Breast epithelium (tissue), 3 donors: ENCODE data around the gene KLHL21.

ENCODE experiments used
- POLR2A ChIP-seq: fragments of 450-650 bp; IDR thresholded peaks from one replicate; pipeline ENCODE4 v1.6.1; 2016; ENCODE audit warnings: antibody characterized with exemption, mild to moderate bottlenecking, moderate library complexity
- POLR2AphosphoS5 ChIP-seq, 3 donors: sonication (generic); formaldehyde crosslinking; IDR thresholded peaks; one replicate each; pipeline ENCODE4 v1.6.1; 2017; ENCODE audit warnings: antibody characterized with exemption in 3 of 3
- TF ChIP-seq, protein P1 (sequence below), 3 donors: fragments of 450-650 bp; IDR thresholded peaks; one replicate each; pipeline ENCODE4 v1.5.1; 2016 to 2017; ENCODE audit warnings: antibody characterized with exemption in 3 of 3, mild to moderate bottlenecking in 3 of 3, moderate library complexity in 3 of 3

DNA sequence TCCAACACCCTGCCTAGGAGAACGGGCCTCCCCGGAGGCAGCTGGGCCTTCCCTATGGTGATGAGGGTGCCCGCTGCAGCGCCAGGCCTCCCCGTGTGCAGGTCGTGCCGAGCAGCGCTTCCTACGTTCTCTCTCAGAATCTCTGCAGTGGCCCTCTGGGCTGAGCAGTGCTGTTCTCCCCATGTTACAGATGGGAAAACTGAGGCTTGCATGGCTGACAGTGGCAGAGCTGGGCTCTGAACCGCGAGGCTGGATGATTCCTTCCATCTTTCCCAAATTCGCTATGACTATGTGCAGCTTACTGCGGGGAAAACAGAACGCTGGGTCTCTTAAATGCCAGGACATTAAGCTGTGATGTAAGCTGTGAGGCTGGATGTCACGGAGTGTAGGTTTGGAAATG is 8.9 kb downstream of the KLHL21 start:
- no peak for TF ChIP-seq POLR2A
- TF ChIP-seq, protein P1, sequence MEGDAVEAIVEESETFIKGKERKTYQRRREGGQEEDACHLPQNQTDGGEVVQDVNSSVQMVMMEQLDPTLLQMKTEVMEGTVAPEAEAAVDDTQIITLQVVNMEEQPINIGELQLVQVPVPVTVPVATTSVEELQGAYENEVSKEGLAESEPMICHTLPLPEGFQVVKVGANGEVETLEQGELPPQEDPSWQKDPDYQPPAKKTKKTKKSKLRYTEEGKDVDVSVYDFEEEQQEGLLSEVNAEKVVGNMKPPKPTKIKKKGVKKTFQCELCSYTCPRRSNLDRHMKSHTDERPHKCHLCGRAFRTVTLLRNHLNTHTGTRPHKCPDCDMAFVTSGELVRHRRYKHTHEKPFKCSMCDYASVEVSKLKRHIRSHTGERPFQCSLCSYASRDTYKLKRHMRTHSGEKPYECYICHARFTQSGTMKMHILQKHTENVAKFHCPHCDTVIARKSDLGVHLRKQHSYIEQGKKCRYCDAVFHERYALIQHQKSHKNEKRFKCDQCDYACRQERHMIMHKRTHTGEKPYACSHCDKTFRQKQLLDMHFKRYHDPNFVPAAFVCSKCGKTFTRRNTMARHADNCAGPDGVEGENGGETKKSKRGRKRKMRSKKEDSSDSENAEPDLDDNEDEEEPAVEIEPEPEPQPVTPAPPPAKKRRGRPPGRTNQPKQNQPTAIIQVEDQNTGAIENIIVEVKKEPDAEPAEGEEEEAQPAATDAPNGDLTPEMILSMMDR (IDR thresholded peaks at IDR 0.05): no peak
- no peak for TF ChIP-seq POLR2AphosphoS5 (IDR thresholded peaks at IDR 0.05)
